ENCODE data around the gene ATP6V0E1.

DNA sequence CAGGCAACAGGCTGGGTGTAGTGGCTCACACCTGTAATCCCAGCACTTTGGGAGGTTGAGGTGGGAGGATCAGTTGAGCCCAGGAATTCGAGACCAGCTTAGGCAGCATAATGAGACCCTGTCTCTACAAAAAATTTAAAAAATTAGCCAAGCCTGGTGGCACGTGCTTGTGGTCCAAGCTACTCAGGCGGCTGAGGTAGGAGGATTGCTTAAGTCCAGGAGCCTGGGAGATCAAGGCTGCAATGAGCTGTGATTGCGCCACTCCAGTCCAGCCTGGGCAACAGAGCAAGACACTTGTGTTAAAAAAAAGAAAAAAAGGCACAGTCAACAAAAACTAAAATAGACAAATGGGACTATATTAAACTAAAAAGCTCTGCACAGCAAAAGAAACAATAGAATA lies 29.3 kb downstream of the ATP6V0E1 start:
- TF ChIP-seq TAF1 (IDR thresholded peaks at IDR 0.05; ENCODE audit: low read depth, low read length) (no peak), CHD1 (IDR thresholded peaks at IDR 0.05; ENCODE audit: low read depth, low read length) (no peak), EZH2 (IDR thresholded peaks at IDR 0.05; ENCODE audit: low read depth, low read length, severe bottlenecking) (no peak)
- TF ChIP-seq, protein P1, sequence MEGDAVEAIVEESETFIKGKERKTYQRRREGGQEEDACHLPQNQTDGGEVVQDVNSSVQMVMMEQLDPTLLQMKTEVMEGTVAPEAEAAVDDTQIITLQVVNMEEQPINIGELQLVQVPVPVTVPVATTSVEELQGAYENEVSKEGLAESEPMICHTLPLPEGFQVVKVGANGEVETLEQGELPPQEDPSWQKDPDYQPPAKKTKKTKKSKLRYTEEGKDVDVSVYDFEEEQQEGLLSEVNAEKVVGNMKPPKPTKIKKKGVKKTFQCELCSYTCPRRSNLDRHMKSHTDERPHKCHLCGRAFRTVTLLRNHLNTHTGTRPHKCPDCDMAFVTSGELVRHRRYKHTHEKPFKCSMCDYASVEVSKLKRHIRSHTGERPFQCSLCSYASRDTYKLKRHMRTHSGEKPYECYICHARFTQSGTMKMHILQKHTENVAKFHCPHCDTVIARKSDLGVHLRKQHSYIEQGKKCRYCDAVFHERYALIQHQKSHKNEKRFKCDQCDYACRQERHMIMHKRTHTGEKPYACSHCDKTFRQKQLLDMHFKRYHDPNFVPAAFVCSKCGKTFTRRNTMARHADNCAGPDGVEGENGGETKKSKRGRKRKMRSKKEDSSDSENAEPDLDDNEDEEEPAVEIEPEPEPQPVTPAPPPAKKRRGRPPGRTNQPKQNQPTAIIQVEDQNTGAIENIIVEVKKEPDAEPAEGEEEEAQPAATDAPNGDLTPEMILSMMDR (IDR thresholded peaks at IDR 0.05; ENCODE audit: control extremely low read depth in 1 of 3, insufficient read depth in 1 of 3, low read depth in 1 of 3, low read length in 3 of 3) = no peak
- TF ChIP-seq, protein P2, sequence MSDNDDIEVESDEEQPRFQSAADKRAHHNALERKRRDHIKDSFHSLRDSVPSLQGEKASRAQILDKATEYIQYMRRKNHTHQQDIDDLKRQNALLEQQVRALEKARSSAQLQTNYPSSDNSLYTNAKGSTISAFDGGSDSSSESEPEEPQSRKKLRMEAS (IDR thresholded peaks at IDR 0.05) = no peak
